Activated naive CD4-positive, alpha-beta T cell treated with Interleukin-2 at 50 U/mL for 16 hours (primary cell): ENCODE measurements around the gene PRKX.
"Not testable (repeated sequence)": the region's sequence is repeated elsewhere in the genome, so short reads cannot be mapped to it uniquely, and the experiment has no call there.

Experiments used
- DNase-seq: peaks from one replicate; pipeline ENCODE4 v3.0.0-alpha.2; 2020

The PRKX gene

DNA sequence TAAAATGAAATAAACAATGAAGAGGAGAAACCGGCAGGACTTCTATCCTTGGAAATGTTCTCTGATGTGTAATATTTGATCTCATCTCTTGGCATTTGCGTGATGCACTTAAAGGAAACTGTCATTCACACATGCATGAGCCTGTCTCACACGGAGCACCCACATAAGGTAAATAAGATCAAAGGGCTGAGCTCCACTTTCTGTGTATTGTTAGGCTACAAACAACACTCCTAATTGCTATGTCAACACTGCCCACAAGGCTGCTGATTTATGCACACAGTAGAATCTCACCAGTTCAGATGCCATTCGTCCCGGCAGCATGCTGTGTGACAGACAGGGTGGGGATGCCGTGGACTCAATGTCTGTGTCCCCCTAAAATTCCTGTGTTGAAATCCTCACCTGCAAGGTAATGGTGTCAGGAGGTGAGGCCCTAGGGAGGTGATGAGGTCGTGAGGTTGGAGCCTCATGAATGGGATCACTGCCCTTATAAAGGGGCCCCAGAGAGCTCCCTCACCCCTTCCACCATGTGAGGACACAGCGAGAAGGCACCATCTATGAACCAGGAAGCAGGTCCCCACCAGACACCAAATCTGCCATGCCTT lies 5.7 kb downstream of the PRKX start:
- not testable (repeated sequence) for DNase-seq

GRCh38 chrX:3706481-3706880 lies 7.0 kb downstream of the PRKX start:
- DNase-seq = no peak

GRCh38 chrX:3703251-3703650 lies 10.2 kb downstream of the PRKX start:
- DNase-seq = not testable (repeated sequence)

GRCh38 chrX:3702095-3702494 lies 11.4 kb downstream of the PRKX start:
- DNase-seq = not testable (repeated sequence)

GRCh38 chrX:3701445-3701928 lies 12.0 kb downstream of the PRKX start:
- not testable (repeated sequence) for DNase-seq

DNA sequence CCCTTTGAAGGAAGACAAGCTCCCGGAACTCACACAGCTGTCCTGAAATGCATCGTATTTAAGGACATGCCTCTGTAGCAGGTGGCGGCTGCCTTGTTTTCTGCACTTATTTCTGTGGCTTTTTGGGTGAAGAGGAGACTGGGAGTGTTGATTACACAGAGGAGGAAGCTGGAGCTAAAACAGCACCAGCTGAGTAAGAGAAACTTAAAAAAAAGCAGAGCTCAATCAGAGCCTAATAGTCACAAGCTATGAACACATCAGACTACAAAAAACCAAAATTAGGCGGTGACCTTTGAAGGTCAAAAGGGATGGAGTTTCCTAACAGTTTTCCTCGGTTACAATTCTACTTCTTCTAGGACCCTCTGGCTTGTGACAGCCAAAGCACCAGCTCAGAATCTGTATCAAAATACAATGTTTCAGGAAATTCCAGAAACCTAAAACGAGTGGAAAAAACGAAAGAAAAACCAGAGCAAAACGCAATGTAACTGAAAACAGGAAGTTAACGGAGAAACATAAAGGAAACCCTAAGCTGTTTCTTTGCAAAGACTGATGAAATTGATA lies 13.5 kb downstream of the PRKX start:
- no peak for DNase-seq

GRCh38 chrX:3697701-3698279 lies 15.7 kb downstream of the PRKX start:
- DNase-seq = no peak

DNA sequence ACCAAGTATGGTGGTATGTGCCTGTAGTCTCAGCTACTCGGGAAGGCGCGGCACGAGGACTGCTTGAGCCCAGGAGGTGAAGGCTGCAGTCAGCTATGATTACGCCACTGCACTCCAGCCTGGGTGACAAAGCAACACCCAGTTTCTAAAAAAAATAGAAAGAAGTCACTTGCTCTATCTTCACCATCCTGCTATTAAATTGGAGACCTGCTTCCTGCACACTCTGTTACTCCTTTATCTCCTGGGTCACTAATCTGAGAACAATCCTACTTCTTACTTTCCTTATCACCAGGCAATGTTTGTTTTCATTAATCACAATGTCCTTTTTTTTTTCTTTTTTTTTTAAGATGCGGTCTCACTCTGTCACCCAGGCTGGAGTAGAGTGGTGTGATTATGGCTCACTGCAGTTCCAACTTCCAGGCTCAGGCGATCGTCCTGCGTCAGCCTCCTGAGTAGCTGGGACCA lies 16.2 kb downstream of the PRKX start:
- no peak for DNase-seq

DNA sequence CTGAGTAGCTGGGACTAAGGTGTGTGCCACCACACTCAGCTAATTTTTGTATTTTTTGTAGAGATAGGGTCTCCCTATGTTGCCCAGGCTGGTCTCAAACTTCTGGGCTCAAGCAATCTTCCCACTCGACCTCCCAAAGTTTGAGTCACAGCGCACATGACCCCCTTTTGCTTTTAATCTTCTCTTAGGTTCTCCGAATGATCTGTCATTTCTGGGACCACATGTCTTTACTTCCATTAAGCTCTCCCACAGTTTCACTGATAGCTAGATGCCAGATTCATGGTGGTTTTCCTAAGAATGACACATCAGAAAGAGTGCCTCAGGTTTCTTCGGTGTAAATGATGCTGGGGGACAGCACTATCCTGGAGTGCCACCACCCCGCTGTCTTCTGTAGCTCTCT lies 17.9 kb downstream of the PRKX start:
- DNase-seq = no peak

- DNase-seq = no peak
Measured at GRCh38 chrX:3690140-3690539, 23.3 kb downstream of the PRKX start.

- DNase-seq = not testable (repeated sequence)
Measured at GRCh38 chrX:3683236-3683635, 30.2 kb downstream of the PRKX start.

DNA sequence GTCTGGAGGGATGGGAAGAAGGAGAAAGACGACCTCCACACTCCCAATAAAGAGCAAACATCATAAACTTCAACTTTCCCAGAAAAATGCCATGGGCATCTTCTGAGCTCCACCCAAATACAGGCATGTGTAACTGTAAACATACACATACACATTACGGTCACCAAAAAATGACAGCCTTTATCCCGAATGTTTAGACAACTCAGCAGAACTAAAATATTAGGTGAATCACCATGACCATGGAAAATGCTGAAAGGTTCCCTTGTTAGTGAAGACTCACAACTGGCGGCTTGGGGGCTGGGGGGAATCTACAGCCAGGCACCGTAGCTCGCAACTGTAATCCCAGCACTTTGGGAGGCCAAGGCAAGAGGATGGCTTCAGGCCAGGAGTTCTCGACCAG lies 33.0 kb downstream of the PRKX start:
- no peak for DNase-seq

GRCh38 chrX:3679669-3680068 lies 33.8 kb downstream of the PRKX start:
- DNase-seq = no peak

GRCh38 chrX:3678328-3678727 lies 35.1 kb downstream of the PRKX start:
- no peak for DNase-seq

- DNase-seq = no peak
Measured at GRCh38 chrX:3674881-3675280, 38.6 kb downstream of the PRKX start.

GRCh38 chrX:3669841-3670475 lies 43.5 kb downstream of the PRKX start:
- no peak for DNase-seq

GRCh38 chrX:3666975-3667374 lies 46.5 kb downstream of the PRKX start:
- DNase-seq = no peak

GRCh38 chrX:3664921-3665320 lies 48.5 kb downstream of the PRKX start:
- no peak for DNase-seq

DNA sequence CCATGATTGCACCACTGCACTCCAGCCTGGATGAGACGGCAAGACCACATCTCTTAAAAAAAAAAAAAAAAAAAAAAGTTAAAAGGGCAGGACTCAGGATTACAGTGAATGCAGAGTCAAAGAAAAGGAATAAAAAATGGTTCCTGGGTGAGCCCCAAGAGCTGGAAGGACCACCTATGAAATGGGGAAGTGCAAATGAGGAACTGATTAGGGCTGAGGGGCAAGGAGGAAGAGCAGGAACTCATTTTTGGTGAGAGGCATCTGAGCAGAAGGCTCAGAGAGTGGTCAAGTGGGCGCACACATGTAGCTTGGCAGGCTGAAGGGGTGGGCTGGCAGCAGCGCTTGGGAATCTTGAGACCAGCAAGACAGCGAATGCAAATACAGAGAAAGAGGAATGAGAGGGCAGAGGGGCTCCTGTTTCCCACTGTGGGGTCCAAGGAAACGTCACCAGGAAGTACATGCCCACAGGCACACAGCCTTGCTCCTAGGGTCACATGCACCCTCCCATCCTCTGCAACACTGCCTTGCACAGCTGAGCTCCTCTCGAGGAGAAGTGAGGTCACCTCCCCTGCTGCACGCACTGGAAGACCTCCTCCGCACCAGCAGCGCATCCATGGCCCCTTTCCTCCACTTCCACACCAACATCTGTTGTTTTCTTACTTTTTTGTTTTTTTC lies 49.7 kb downstream of the PRKX start:
- not testable (repeated sequence) for DNase-seq

DNA sequence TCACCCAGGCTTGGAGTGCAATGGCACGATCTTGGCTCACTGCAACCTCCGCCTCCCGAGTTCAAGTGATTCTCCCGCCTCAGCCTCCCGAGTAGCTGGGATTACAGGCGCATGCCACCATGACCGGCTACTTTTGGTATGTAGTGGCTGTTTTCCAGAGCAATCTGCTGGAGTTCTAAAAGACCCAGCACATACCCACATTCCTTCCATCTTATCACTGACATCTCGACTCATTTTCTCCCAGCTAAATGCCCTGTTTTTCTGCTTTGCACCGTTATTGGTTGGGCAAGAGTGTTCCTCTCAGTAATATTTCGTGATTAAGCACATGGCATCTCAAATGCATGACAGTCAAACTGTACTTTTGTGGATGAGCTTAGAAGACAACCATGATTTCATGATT lies 53.7 kb downstream of the PRKX start:
- no peak for DNase-seq

DNA sequence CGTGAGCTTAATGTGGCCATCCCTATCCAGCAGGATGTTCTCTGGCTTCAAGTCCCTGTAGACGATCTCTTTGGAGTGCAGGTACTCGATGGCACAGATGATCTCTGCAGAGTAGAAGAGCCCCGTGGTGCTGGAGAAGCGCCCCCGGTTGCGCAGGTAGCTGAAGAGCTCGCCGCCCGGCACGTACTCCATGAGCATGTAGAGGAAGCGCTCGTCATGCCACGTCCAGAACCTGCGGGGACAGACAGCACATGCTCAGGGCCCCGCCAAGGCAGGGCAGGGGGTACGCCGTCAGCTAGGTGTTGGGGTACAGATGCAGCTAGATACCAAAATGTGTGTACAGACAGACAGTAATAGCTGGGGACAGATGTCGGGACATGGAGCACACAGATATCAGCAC lies 58.3 kb downstream of the PRKX start:
- no peak for DNase-seq

DNA sequence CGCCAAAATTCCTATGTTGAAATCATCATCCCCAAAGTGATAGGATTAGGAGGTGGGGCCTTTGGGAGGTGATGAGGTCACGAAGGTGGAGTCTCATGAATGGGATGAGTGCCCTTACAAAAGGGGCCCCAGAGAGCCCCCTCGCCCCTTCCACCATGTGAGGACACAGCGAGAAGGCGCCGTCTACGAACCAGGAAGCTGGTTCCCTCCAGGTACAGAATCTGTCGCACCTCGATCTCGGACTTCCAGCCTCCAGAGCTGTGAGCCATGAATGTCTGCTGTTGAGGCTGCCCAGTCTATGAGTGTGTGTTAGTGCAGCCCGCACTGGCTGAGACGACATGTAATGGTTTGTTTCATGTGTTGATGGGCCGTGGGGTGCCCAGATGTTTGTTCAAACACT lies 60.3 kb downstream of the PRKX start:
- DNase-seq = no peak

GRCh38 chrX:3651277-3651676 lies 62.2 kb downstream of the PRKX start:
- no peak for DNase-seq

- DNase-seq = no peak
Measured at GRCh38 chrX:3648084-3648483, 65.4 kb downstream of the PRKX start.
